ENCODE data around the gene RPL7A.
"Not testable (repeated sequence)": the region's sequence is repeated elsewhere in the genome, so short reads cannot be mapped to it uniquely, and the experiment has no call there.

The RPL7A gene

GRCh38 chr9:133389562-133389961 is 41.5 kb downstream of the RPL7A start:
- DNase-seq (ENCODE audit: low spot score): no peak

GRCh38 chr9:133390713-133391112 is 42.7 kb downstream of the RPL7A start:
- no peak for DNase-seq (ENCODE audit: low spot score)

GRCh38 chr9:133391449-133391848 is 43.4 kb downstream of the RPL7A start:
- not testable (repeated sequence) for DNase-seq (ENCODE audit: low spot score)

GRCh38 chr9:133392308-133392707 is 44.3 kb downstream of the RPL7A start:
- DNase-seq (ENCODE audit: low spot score): not testable (repeated sequence)

GRCh38 chr9:133393399-133393798 is 45.4 kb downstream of the RPL7A start:
- no peak for DNase-seq (ENCODE audit: low spot score)

- no peak for DNase-seq (ENCODE audit: low spot score)
These were observed 46.8 kb downstream of the RPL7A start for GRCh38 chr9:133394687-133395271.

GRCh38 chr9:133396952-133397351 is 48.9 kb downstream of the RPL7A start:
- no peak for DNase-seq (ENCODE audit: low spot score)

GRCh38 chr9:133397370-133397769 is 49.4 kb downstream of the RPL7A start:
- DNase-seq (ENCODE audit: low spot score): no peak

GRCh38 chr9:133397895-133398294 is 49.9 kb downstream of the RPL7A start:
- DNase-seq (ENCODE audit: low spot score): no peak

GRCh38 chr9:133400292-133400691 is 52.3 kb downstream of the RPL7A start:
- DNase-seq (ENCODE audit: low spot score): no peak
